WI38 (cell line): ENCODE data around the gene COL6A3.
"Not testable (repeated sequence)": the region's sequence is repeated elsewhere in the genome, so short reads cannot be mapped to it uniquely, and the experiment has no call there.

Experiments
- H3K4me3 ChIP-seq: 2 replicates; pipeline ENCODE4 v1.5.1; 2011; ENCODE audit warnings: low read depth, mild to moderate bottlenecking, control low read depth, low read length
- CTCF ChIP-seq: IDR thresholded peaks from 2 replicates; pipeline ENCODE4 v1.5.1; 2012; ENCODE audit warnings: low read depth, mild to moderate bottlenecking, control low read depth, low read length

The COL6A3 gene

GRCh38 chr2:237359894-237360780 is 53.8 kb downstream of the COL6A3 start:
- TF ChIP-seq CTCF, result no peak

DNA sequence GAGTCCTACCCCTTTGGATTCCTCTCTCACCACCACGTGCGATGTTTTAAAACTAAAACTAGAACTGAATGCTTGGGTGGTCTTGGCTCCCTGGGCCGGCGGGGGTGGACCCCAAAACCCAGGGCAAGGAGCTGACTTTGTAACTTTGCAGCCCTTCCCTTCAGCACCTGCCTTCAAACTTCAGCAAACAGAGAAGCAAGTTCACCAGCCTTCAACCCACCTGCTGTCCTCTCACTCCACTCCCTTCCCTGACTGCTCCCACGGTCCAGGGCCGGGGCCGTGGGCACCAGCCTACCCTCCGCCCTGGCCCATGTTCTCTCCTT is 54.5 kb downstream of the COL6A3 start:
- no peak overlapping the region for H3K4me3 ChIP-seq
- TF ChIP-seq CTCF, result no peak

More at GRCh38 chr2:237359894-237360780, 53.8 kb downstream of the COL6A3 start:
- no peak overlapping the region for H3K4me3 ChIP-seq

GRCh38 chr2:237358721-237359517 is 55.0 kb downstream of the COL6A3 start:
- no peak for TF ChIP-seq CTCF
- H3K4me3 ChIP-seq, result no peak overlapping the region

DNA sequence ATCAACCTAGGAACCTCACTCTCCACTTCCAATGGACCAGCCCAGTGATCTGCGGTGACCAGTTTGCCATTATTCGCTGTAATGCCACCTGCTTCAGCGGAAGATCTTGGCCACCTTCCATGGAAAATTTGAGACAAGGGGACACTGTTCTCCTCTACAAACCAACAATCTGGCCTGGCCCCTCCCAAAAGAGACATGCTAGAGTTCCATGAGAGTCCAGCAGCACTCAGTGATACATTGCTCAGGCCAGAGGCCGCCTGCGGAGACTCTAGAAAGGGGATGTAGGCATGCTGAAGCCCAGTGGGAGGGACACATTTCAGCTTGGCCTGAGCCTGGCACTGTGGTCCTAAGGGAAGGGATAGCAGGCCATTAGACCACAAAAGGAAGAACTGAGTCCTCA is 58.3 kb downstream of the COL6A3 start:
- H3K4me3 ChIP-seq, result no peak overlapping the region
- no peak for TF ChIP-seq CTCF

DNA sequence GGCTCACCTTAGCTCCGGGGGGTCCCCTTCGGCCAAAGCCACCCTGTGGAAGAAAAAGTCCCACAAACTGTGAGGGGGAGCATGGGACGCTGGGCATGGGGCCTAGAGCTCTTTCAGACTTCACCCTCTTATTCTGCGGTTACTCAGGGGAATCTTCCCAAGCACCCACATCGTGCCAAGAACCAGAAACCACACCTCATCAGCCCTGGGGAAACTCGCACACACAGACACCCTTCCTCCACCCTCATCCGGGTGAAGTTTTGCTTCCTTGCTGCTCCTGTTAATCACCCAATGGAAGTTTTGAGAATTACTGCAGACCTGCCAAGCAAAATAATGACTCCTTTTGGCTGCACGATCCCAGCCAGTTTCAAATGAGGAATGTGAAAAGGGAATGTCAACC is 59.1 kb downstream of the COL6A3 start:
- TF ChIP-seq CTCF, result no peak
- no peak overlapping the region for H3K4me3 ChIP-seq

DNA sequence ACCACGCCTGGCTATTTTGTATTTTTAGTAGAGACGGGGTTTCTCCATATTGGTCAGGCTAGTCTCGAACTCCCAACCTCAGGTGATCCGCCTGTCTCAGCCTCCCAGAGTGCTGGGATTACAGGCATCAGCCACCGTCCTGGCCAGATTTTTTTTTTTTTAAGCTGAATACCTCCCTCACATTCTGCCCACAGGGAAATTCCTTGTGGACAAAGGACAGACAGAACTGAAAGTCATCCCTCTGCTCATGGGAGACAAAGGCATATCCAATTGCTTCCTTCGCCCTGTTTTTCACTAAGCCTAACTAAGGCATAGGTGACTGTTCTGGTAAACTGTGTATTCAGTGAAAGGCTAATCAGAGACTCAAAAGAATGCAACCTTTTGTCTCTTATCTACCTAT is 59.8 kb downstream of the COL6A3 start:
- not testable (repeated sequence) for H3K4me3 ChIP-seq

DNA sequence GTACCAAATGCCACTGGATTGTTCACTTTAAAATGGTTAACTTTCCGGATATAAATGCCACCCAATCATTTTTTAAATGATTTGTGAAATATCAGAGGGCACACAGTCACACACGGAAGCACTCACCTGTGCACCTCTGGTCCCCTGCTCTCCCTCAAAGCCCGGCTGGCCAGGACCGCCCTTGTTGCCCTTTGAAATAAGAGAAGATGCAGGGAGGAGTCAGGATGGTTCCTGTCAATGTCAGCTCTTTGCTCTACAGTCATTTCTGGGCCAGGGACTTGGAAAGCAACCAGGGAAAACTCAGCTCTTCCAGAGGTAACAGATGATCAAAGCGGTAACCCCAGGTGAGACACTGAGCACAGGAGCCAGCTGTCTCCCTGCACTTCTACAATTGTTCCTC is 60.7 kb downstream of the COL6A3 start:
- no peak overlapping the region for H3K4me3 ChIP-seq
- no peak for TF ChIP-seq CTCF
